ENCODE measurements around the gene PTPRG.

PTPRG gene

DNA sequence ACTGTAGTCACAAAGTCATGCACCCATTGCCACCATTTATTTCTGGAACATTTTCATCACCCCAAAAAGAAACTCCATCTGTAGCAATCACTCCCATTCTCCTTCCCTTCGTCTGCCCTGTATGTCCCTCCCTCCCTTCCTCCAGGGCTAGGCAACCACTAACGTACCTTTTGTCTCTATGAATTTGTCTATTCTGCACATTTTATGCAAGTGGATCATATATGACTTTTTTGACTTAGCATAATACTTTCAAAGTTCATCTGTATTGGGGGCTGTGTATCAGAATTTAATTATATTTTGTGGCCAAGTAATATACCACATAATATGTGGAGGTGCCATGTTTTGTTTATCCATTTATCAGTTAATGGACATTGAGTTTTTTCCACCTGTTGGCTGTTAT, 610.4 kb downstream of the PTPRG start:
- TF ChIP-seq EZH2phosphoT487 (IDR thresholded peaks at IDR 0.05; ENCODE audit: borderline replicate concordance, low read length): no peak
- TF ChIP-seq, protein P1, sequence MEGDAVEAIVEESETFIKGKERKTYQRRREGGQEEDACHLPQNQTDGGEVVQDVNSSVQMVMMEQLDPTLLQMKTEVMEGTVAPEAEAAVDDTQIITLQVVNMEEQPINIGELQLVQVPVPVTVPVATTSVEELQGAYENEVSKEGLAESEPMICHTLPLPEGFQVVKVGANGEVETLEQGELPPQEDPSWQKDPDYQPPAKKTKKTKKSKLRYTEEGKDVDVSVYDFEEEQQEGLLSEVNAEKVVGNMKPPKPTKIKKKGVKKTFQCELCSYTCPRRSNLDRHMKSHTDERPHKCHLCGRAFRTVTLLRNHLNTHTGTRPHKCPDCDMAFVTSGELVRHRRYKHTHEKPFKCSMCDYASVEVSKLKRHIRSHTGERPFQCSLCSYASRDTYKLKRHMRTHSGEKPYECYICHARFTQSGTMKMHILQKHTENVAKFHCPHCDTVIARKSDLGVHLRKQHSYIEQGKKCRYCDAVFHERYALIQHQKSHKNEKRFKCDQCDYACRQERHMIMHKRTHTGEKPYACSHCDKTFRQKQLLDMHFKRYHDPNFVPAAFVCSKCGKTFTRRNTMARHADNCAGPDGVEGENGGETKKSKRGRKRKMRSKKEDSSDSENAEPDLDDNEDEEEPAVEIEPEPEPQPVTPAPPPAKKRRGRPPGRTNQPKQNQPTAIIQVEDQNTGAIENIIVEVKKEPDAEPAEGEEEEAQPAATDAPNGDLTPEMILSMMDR (IDR thresholded peaks at IDR 0.05; ENCODE audit: low read depth, low read length, poor library complexity, severe bottlenecking): no peak
- H3K9me3 ChIP-seq (ENCODE audit: control insufficient read depth, insufficient read depth, low read length): no peaks in the 10 kb centered on the region
- no peaks in the 10 kb centered on the region for H3K4me1 ChIP-seq (ENCODE audit: control insufficient read depth, low read length)
- no peaks in the 10 kb centered on the region for H3K36me3 ChIP-seq (ENCODE audit: control insufficient read depth, low read length)
- no peaks in the 10 kb centered on the region for H3K9me2 ChIP-seq (replicated peaks; ENCODE audit: control insufficient read depth, low read length)
- no peak overlapping the region for H3K4me3 ChIP-seq (ENCODE audit: low read length)
- H3K4me2 ChIP-seq (ENCODE audit: low read length): no peak overlapping the region
- H3F3A ChIP-seq (ENCODE audit: control insufficient read depth, insufficient read depth): no peaks in the 10 kb centered on the region
- H3K27ac ChIP-seq (ENCODE audit: low read depth, low read length): no peak overlapping the region
- no peaks in the 10 kb centered on the region for H3K79me2 ChIP-seq (ENCODE audit: control insufficient read depth, low read length)
- H4K20me1 ChIP-seq (ENCODE audit: control insufficient read depth, insufficient read depth, low read depth, low read length): no peaks in the 10 kb centered on the region
- no peaks in the 10 kb centered on the region for H3K27me3 ChIP-seq (ENCODE audit: control insufficient read depth, low read length)

DNA sequence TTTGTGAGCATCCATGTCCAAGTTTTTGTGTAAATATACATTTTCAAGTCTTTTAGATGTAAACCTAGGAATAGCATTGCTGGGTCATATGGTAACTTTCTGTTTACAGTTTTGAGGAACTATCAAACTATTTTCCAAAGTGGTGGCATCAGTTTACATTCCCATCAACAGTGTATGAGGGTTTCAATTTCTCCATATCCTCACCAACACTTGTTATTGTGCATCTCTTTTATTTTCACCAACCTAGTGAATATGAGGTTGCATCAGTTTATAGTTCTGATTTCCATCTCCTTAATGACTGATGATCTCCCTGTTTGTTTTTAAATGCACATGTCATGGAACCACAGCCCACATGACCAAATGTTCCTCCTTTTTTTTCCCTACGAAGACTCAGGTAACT, 610.8 kb downstream of the PTPRG start:
- no peaks in the 10 kb centered on the region for H3K4me1 ChIP-seq (ENCODE audit: control insufficient read depth, low read length)
- no peak overlapping the region for H3K27ac ChIP-seq (ENCODE audit: low read depth, low read length)
- no peaks in the 10 kb centered on the region for H3F3A ChIP-seq (ENCODE audit: control insufficient read depth, insufficient read depth)
- TF ChIP-seq, protein P1 (IDR thresholded peaks at IDR 0.05; ENCODE audit: low read depth, low read length, poor library complexity, severe bottlenecking): no peak
- no peak for TF ChIP-seq EZH2phosphoT487 (IDR thresholded peaks at IDR 0.05; ENCODE audit: borderline replicate concordance, low read length)
- H3K4me2 ChIP-seq (ENCODE audit: low read length): no peak overlapping the region
- no peaks in the 10 kb centered on the region for H3K27me3 ChIP-seq (ENCODE audit: control insufficient read depth, low read length)
- H3K9me3 ChIP-seq (ENCODE audit: control insufficient read depth, insufficient read depth, low read length): no peaks in the 10 kb centered on the region
- no peaks in the 10 kb centered on the region for H3K36me3 ChIP-seq (ENCODE audit: control insufficient read depth, low read length)
- no peak overlapping the region for H3K4me3 ChIP-seq (ENCODE audit: low read length)
- no peaks in the 10 kb centered on the region for H3K79me2 ChIP-seq (ENCODE audit: control insufficient read depth, low read length)
- H4K20me1 ChIP-seq (ENCODE audit: control insufficient read depth, insufficient read depth, low read depth, low read length): no peaks in the 10 kb centered on the region
- no peaks in the 10 kb centered on the region for H3K9me2 ChIP-seq (replicated peaks; ENCODE audit: control insufficient read depth, low read length)

DNA sequence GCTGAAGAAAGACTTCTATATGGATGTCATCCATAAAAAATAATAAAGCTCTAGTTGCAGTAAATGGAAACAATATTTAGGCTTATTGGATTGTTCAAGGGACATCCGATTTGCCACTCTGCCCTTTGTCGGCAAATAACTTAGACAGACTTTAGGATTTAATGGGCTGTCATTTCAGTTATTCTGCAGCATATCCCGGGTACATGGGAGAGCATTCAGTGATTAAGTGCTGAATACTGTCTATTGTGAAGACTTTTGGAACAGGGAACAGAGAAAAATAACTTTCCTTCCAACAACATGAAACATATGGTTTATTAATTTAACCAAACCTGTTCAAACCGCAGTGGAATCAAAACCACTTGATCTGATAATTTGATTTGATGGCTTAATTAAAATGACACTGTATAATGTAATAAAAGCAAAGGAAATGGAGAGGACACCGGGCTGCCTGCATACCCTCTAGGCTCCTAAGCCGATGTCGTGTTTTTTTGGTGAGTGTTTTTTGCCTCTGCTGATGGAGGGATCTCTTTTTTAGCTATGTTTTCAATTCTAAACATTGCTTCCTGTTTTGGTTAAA, 612.7 kb downstream of the PTPRG start:
- H3K4me3 ChIP-seq (ENCODE audit: low read length): no peak overlapping the region
- H3K27me3 ChIP-seq (ENCODE audit: control insufficient read depth, low read length): no peaks in the 10 kb centered on the region
- H3K4me1 ChIP-seq (ENCODE audit: control insufficient read depth, low read length): no peaks in the 10 kb centered on the region
- no peak overlapping the region for H3K4me2 ChIP-seq (ENCODE audit: low read length)
- no peaks in the 10 kb centered on the region for H4K20me1 ChIP-seq (ENCODE audit: control insufficient read depth, insufficient read depth, low read depth, low read length)
- no peaks in the 10 kb centered on the region for H3K9me2 ChIP-seq (replicated peaks; ENCODE audit: control insufficient read depth, low read length)
- H3K79me2 ChIP-seq (ENCODE audit: control insufficient read depth, low read length): no peaks in the 10 kb centered on the region
- H3K27ac ChIP-seq (ENCODE audit: low read depth, low read length): no peak overlapping the region
- H3K36me3 ChIP-seq (ENCODE audit: control insufficient read depth, low read length): no peaks in the 10 kb centered on the region
- no peak for TF ChIP-seq EZH2phosphoT487 (IDR thresholded peaks at IDR 0.05; ENCODE audit: borderline replicate concordance, low read length)
- TF ChIP-seq, protein P1 (IDR thresholded peaks at IDR 0.05; ENCODE audit: low read depth, low read length, poor library complexity, severe bottlenecking): no peak
- no peaks in the 10 kb centered on the region for H3K9me3 ChIP-seq (ENCODE audit: control insufficient read depth, insufficient read depth, low read length)
- H3F3A ChIP-seq (ENCODE audit: control insufficient read depth, insufficient read depth): no peaks in the 10 kb centered on the region

Measured in DOHH2 (cell line).